Natural killer cell (primary cell): ENCODE data around the gene ANKRD9. TPM values are rescaled to one million over a fixed set of nuclear protein-coding genes. Genes with fewer than 3 reads are reported as not detected.

Experiments
- ATAC-seq, 3 donors: fragments of 150-1000 bp in 2 of 3; fragments of 200-7000 bp in 1 of 3; cut with Tn5 transposase; 1 replicate in 1 of 3; 2 replicates in 2 of 3; pipeline ENCODE4 v1.10.0; 2021; ENCODE audit warnings: mild to moderate bottlenecking in 2 of 3, moderate library complexity in 2 of 3
- DNase-seq, 2 donors: peaks; one replicate each; pipeline versions ENCODE4 v3.0.0 to v3.0.0-alpha.2; 2013 to 2021; ENCODE audit warnings: mixed read lengths in 1 of 2
- H3K27ac ChIP-seq: one replicate; pipeline ENCODE4 v1.5.1; 2013; ENCODE audit warnings: mild to moderate bottlenecking, low read length
- H3K27me3 ChIP-seq: one replicate; pipeline ENCODE4 v1.6.1; 2013; ENCODE audit warnings: low read length; ENCODE audit not compliant: control insufficient read depth, insufficient read depth
- H3K36me3 ChIP-seq: one replicate; pipeline ENCODE4 v1.6.1; 2013; ENCODE audit warnings: low read length; ENCODE audit not compliant: control insufficient read depth, insufficient read depth
- H3K4me1 ChIP-seq: one replicate; pipeline ENCODE4 v1.6.1; 2013; ENCODE audit warnings: low read length; ENCODE audit not compliant: control insufficient read depth, insufficient read depth
- H3K4me3 ChIP-seq: one replicate; pipeline ENCODE4 v1.5.1; 2013; ENCODE audit warnings: low read length
- H3K9me3 ChIP-seq: one replicate; pipeline ENCODE4 v1.6.1; 2013; ENCODE audit warnings: low read length; ENCODE audit not compliant: control insufficient read depth, insufficient read depth
- H3K27ac Mint-ChIP-seq, 2 donors: one replicate each; pipeline ENCODE4 v1.8.0; 2022; ENCODE audit warnings: mild to moderate bottlenecking in 2 of 2, mixed read lengths in 2 of 2, moderate library complexity in 1 of 2
- H3K27me3 Mint-ChIP-seq, 2 donors: one replicate each; pipeline ENCODE4 v1.8.0; 2022; ENCODE audit warnings: low read depth in 2 of 2, mixed read lengths in 2 of 2
- H3K36me3 Mint-ChIP-seq: one replicate; pipeline ENCODE4 v1.8.0; 2022; ENCODE audit warnings: mixed read lengths
- H3K4me1 Mint-ChIP-seq, 2 donors: one replicate each; pipeline ENCODE4 v1.8.0; 2022; ENCODE audit warnings: mixed read lengths in 2 of 2
- H3K4me3 Mint-ChIP-seq: one replicate; pipeline ENCODE4 v1.8.0; 2022; ENCODE audit warnings: mild to moderate bottlenecking, moderate library complexity, mixed read lengths
- H3K9me3 Mint-ChIP-seq, 2 donors: one replicate each; pipeline ENCODE4 v1.8.0; 2022; ENCODE audit warnings: mixed read lengths in 2 of 2
- WGBS: methylation state at CpG from one replicate; pipeline ENCODE4 v1.1.7; 2013; ENCODE audit warnings: missing lambda C conversion rate; ENCODE audit not compliant: insufficient coverage; 5-methylcytosine and 5-hydroxymethylcytosine counted together
- intact Hi-C: fragments of 100-400 bp; cut with micrococcal nuclease; formaldehyde crosslinking; loops from one replicate; pipeline ENCODE4 v1.14.2; 2022
- total RNA-seq, 4 donors: library from RNA; stranded (reverse); fragments of 120-200 nt in 1 of 4; gene quantifications; one replicate each; pipeline versions ENCODE4 v1.2.3 to v1.2.4, GENCODE V29; 2013 to 2022
- TF ChIP-seq, protein P1 (sequence below): fragments of 200-600 bp; IDR thresholded peaks from one replicate; pipeline ENCODE4 v1.8.0; 2022; ENCODE audit warnings: antibody characterized with exemption

ANKRD9 gene
- total RNA-seq, 3 donors from 2014 or later (not counting 1 experiment from before 2014, with no cell fraction given) = 4.0 to 11.0 (median 9.6) TPM

DNA sequence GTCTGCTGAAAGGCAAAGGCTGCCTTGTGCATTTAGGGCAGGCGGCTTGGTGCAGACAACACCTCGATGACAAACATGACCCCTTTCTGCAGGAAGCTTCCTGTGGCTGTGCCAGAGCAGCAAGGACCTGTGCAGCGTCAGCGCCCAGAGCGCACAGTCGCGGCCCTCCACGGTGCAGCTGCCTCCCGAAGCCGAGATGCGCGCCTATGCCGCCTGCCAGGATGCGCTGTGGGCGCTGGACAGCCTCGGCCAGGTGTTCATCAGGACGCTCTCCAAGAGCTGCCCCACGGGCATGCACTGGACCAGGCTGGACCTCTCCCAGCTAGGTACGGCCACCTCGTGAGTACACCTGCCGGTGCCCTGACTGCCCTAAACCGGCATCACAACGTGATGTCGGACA lies 57.3 kb downstream of the ANKRD9 start:
- intact Hi-C loops = no loop called here
- peaks cover 20% of the 10 kb centered on the region for H3K36me3 ChIP-seq
- Mint-ChIP-seq H3K4me3 (no peak overlapping the region), H3K36me3 (no peaks in the 10 kb centered on the region), H3K27ac (no peak overlapping the region), H3K27me3 (no peaks in the 10 kb centered on the region), H3K9me3 (no peaks in the 10 kb centered on the region), H3K4me1 (no peaks in the 10 kb centered on the region)
- no peaks in the 10 kb centered on the region for H3K4me1 ChIP-seq
- TF ChIP-seq, protein P1, sequence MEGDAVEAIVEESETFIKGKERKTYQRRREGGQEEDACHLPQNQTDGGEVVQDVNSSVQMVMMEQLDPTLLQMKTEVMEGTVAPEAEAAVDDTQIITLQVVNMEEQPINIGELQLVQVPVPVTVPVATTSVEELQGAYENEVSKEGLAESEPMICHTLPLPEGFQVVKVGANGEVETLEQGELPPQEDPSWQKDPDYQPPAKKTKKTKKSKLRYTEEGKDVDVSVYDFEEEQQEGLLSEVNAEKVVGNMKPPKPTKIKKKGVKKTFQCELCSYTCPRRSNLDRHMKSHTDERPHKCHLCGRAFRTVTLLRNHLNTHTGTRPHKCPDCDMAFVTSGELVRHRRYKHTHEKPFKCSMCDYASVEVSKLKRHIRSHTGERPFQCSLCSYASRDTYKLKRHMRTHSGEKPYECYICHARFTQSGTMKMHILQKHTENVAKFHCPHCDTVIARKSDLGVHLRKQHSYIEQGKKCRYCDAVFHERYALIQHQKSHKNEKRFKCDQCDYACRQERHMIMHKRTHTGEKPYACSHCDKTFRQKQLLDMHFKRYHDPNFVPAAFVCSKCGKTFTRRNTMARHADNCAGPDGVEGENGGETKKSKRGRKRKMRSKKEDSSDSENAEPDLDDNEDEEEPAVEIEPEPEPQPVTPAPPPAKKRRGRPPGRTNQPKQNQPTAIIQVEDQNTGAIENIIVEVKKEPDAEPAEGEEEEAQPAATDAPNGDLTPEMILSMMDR = no peak
- no peak overlapping the region for H3K4me3 ChIP-seq
- no peaks in the 10 kb centered on the region for H3K9me3 ChIP-seq
- H3K27ac ChIP-seq = no peak overlapping the region
- ATAC-seq (no peak), DNase-seq (no peak)
- 96% methylated on average over 24 of the region's 24 CpGs for WGBS
- no peaks in the 10 kb centered on the region for H3K27me3 ChIP-seq

Other genes with a start within 250 kb of the ANKRD9 start
- gene MOK, start 204.6 kb downstream of the ANKRD9 start, total RNA-seq = 1 to 10 TPM; 3.9 to 6.5 (median 4.7) TPM
- 10 to 100 TPM; 13.3 to 20.4 (median 18.1) TPM for gene ZNF839, start 190.0 kb downstream of the ANKRD9 start, total RNA-seq
- 10 to 100 TPM; 22.4 to 30.0 (median 23.3) TPM for gene CINP, start 146.9 kb downstream of the ANKRD9 start, total RNA-seq
- gene TECPR2, start 146.8 kb downstream of the ANKRD9 start, total RNA-seq = 10 to 100 TPM; 10.8 to 18.6 (median 15.3) TPM
- 10 to 100 TPM; 20.3 to 36.5 (median 21.8) TPM for gene RCOR1, start 82.9 kb upstream of the ANKRD9 start, total RNA-seq